Mucosa of rectum (tissue), 2 donors: ENCODE measurements around the gene GRID2IP.
"Not testable (repeated sequence)": the region's sequence is repeated elsewhere in the genome, so short reads cannot be mapped to it uniquely, and the experiment has no call there.

Experiments
- H3K27ac ChIP-seq, 2 donors: one replicate each; pipeline ENCODE4 v1.7.0; 2013; ENCODE audit warnings: inconsistent platforms in 2 of 2, low read depth in 2 of 2, low read length in 2 of 2
- H3K27me3 ChIP-seq, 2 donors: one replicate each; pipeline ENCODE4 v1.7.0; 2013; ENCODE audit warnings: low read length in 2 of 2; ENCODE audit not compliant: control insufficient read depth in 2 of 2, insufficient read depth in 2 of 2
- H3K36me3 ChIP-seq, 2 donors: one replicate each; pipeline ENCODE4 v1.7.0; 2013; ENCODE audit warnings: low read length in 2 of 2; ENCODE audit not compliant: control insufficient read depth in 2 of 2, insufficient read depth in 2 of 2
- H3K4me1 ChIP-seq, 2 donors: one replicate each; pipeline ENCODE4 v1.7.0; 2013; ENCODE audit warnings: low read length in 2 of 2, mild to moderate bottlenecking in 1 of 2; ENCODE audit not compliant: control insufficient read depth in 2 of 2, insufficient read depth in 2 of 2
- H3K4me3 ChIP-seq, 2 donors: one replicate each; pipeline ENCODE4 v1.7.0; 2013; ENCODE audit warnings: low read length in 2 of 2
- H3K9ac ChIP-seq, 2 donors: one replicate each; pipeline ENCODE4 v1.7.0; 2013; ENCODE audit warnings: low read length in 2 of 2, low read depth in 1 of 2, mild to moderate bottlenecking in 1 of 2
- H3K9me3 ChIP-seq, 2 donors: one replicate each; pipeline ENCODE4 v1.7.0; 2013; ENCODE audit warnings: low read length in 2 of 2; ENCODE audit not compliant: control insufficient read depth in 2 of 2
- donor health status: healthy.
- donor health status: Normal muscosa, but diverticular disease.

The GRID2IP gene

DNA sequence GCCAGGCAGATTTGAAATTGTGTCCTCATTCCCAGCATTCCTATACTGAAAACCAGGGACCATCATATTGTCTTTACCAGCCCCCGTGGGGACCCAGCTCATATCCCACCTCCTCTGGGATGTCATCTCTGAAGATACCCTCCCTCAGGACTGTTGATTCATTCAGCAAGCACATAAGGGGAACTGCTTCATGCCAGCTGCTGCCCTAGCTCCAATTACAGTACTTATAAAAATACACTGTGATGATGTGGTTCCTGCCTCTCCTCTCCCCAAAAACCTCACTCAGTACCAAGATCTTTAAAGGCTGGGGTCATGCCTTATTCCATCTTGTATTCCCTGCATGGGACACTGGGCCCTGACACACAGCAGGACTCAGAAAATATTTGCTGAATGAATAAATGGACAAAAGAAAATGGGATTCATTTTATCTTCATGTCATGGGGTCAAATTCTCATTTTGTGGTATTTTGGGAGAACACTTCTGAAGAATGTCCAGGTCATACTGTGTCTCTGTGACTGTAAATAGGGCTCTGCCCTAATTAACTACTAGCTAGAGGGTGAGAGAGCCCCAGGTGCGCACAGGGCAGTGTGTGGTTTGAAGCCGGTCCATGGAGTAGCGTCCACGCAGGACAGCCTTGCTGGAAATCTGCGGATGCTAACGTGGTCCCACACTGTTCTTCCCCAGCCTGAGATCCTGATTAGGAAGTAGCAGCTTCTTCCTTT is 74.5 kb downstream of the GRID2IP start:
- H3K36me3 ChIP-seq = peaks cover 22 to 45% of the 10 kb centered on the region in 2 donors
- H3K4me1 ChIP-seq = peaks cover 15 to 22% of the 10 kb centered on the region in 2 donors
- no peak overlapping the region for H3K4me3 ChIP-seq
- no peak overlapping the region for H3K27ac ChIP-seq
- no peaks in the 10 kb centered on the region for H3K27me3 ChIP-seq
- H3K9ac ChIP-seq = no peak overlapping the region
- H3K9me3 ChIP-seq = no peaks in the 10 kb centered on the region

DNA sequence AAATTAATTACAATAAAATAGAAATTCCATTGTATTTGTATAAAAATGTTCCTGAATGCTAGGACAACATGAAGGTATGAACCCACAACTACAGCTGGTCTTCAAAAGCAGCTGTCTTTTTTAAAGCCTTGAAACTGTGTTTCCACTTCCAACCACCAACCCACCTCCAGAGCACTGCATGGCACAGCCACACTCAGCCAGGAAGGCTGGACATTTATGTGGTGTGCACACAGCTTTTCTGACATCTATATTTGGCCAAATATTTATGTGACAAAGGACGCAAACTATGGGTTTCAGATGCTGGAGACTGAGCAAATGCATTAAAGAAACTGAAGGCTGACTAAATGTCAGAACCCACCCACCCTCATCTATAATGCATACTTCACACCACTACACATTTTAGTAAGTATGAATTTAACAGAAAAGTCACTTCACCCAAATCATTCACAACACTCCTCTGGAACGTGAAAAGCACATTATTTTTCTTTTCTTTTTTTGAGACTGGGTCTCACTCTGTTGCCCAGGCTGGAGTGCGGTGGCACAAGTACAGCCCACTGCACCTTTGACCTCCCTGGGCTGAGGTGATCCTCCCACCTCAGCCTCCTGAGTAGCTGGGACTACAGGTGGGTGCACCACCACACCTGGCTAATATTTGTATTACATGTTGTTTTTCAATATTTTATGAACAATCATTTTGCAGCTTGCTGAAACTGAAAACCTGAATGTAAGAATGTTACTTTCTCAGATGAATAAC is 75.7 kb downstream of the GRID2IP start:
- H3K36me3 ChIP-seq = peaks cover 27 to 44% of the 10 kb centered on the region in 2 donors
- no peaks in the 10 kb centered on the region for H3K27me3 ChIP-seq
- no peak overlapping the region for H3K27ac ChIP-seq
- H3K4me1 ChIP-seq = peaks cover 6 to 12% of the 10 kb centered on the region in 2 donors
- H3K4me3 ChIP-seq = no peak overlapping the region
- H3K9ac ChIP-seq = no peak overlapping the region
- H3K9me3 ChIP-seq = no peaks in the 10 kb centered on the region

- no peak overlapping the region for H3K9ac ChIP-seq
- H3K9me3 ChIP-seq = no peaks in the 10 kb centered on the region
- H3K36me3 ChIP-seq = peaks cover 57 to 70% of the 10 kb centered on the region in 2 donors
- H3K4me1 ChIP-seq = no peaks in the 10 kb centered on the region
- H3K27me3 ChIP-seq = no peaks in the 10 kb centered on the region
- H3K4me3 ChIP-seq = no peak overlapping the region
- no peak overlapping the region for H3K27ac ChIP-seq
These were observed 85.4 kb downstream of the GRID2IP start for GRCh38 chr7:6465862-6466261.

- not testable (repeated sequence) for H3K4me1 ChIP-seq, H3K9ac ChIP-seq
- H3K36me3 ChIP-seq = peaks cover 46 to 63% of the 10 kb centered on the region in 2 donors
These were observed 87.7 kb downstream of the GRID2IP start for GRCh38 chr7:6463609-6464008.

DNA sequence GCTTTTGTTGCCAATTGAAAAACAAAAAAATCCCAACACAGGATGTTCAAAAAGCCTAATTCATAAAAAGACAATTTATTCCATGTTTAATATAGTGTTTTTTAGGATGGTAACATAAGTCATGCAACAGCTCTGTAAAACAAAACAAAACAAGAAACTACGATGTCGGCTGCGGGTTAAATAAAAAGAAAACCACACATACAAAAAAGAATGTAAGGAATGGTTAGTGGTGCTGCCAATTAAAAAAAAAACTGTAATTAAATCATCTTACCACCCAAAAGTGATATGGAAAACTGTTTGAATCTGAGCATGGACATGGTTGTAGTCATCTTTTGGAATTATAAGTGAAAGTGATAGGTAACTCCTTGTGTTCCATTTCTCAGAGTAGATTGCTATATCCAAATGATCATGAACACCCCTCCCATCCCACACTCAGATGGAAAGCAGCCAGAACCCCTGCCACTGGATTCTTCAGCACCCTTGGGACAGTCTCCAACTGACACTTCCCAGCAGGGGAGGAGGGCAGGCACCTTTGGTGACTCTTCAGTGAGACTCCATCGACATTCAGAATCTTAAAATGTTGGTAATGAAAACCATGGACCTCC is 89.2 kb downstream of the GRID2IP start:
- H3K27ac ChIP-seq = no peak overlapping the region
- H3K36me3 ChIP-seq = peaks cover 42 to 51% of the 10 kb centered on the region in 2 donors
- H3K4me1 ChIP-seq = no peaks in the 10 kb centered on the region
- no peaks in the 10 kb centered on the region for H3K27me3 ChIP-seq
- no peak overlapping the region for H3K4me3 ChIP-seq
- no peak overlapping the region for H3K9ac ChIP-seq
- no peaks in the 10 kb centered on the region for H3K9me3 ChIP-seq

More at GRCh38 chr7:6463609-6464008, 87.7 kb downstream of the GRID2IP start:
- H3K27ac ChIP-seq, H3K9me3 ChIP-seq, H3K4me3 ChIP-seq, H3K27me3 ChIP-seq: not testable (repeated sequence)

GRCh38 chr7:6460990-6461584 is 90.2 kb downstream of the GRID2IP start:
- H3K4me3 ChIP-seq = no peak overlapping the region
- no peaks in the 10 kb centered on the region for H3K4me1 ChIP-seq
- H3K9ac ChIP-seq = no peak overlapping the region
- H3K27ac ChIP-seq = no peak overlapping the region
- no peaks in the 10 kb centered on the region for H3K9me3 ChIP-seq
- H3K36me3 ChIP-seq = peaks cover 33 to 41% of the 10 kb centered on the region in 2 donors
- H3K27me3 ChIP-seq = no peaks in the 10 kb centered on the region

DNA sequence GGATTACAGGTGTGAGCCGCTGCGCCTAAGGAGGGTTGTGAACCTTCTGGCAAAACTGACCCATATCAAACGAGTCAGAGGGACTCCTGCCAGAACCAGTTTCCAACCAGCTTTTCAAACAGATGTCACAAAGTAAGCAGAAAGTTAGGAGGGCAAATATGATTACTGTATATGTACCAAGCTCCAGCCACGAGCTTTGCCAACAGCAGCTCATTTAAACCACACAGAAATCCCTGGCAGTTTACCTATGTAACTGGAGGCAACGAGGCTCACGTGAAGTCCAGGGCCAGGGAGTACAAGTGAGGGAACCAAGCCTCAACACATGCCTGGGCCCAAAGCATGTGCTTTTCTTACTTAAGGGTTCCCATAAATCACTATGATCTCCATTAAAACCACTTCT is 91.0 kb downstream of the GRID2IP start:
- Histone ChIP-seq H3K27ac (no peak overlapping the region), H3K4me1 (no peaks in the 10 kb centered on the region), H3K4me3 (no peak overlapping the region), H3K9ac (no peak overlapping the region), H3K36me3 (peaks cover 25 to 33% of the 10 kb centered on the region in 2 donors), H3K27me3 (no peaks in the 10 kb centered on the region), H3K9me3 (no peaks in the 10 kb centered on the region)

DNA sequence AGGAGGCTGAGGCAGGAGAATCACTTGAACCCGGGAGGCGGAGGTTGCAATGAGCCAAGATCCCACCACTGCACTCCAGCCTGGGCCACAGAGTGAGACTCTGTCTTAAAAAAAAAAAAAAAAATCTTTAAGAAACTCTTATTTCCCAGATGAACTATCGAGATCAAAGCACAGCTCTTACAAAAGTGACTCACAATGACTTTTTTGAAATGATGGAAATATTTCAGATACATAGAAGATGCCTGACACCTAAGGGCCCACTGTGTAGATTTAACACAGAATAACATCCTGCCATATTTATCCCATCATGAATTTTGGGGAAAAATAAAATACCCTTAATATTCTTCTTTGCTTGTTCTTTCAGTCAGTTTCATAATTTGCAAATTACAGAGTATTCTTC is 92.6 kb downstream of the GRID2IP start:
- H3K4me3 ChIP-seq, H3K27me3 ChIP-seq, H3K27ac ChIP-seq, H3K9ac ChIP-seq, H3K4me1 ChIP-seq, H3K9me3 ChIP-seq: not testable (repeated sequence)
- peaks cover 25 to 33% of the 10 kb centered on the region in 2 donors for H3K36me3 ChIP-seq

DNA sequence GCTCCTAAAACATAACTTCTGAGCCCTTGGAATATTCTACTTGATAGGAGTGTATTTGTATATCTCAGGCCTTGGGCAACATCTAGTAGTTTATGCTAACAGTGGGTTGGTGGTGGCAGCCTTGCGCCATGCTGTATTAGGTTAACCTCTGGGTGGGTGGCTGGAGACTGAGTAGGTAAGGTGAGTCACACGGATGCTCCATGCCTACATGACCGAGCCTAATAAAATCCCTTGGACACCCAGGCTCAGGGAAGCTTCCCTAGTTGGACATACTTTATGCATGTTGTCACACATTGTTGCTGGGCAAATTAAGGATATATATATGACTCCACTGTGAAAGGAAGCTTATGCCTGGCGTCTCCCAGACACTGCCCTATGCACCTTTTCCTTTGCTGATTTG is 97.5 kb downstream of the GRID2IP start:
- H3K4me3 ChIP-seq = no peak overlapping the region
- H3K27ac ChIP-seq = no peak overlapping the region
- no peaks in the 10 kb centered on the region for H3K27me3 ChIP-seq
- no peaks in the 10 kb centered on the region for H3K36me3 ChIP-seq
- H3K9me3 ChIP-seq = no peaks in the 10 kb centered on the region
- no peak overlapping the region for H3K9ac ChIP-seq
- H3K4me1 ChIP-seq = no peaks in the 10 kb centered on the region

GRCh38 chr7:6451224-6451705 is 100.0 kb downstream of the GRID2IP start:
- Histone ChIP-seq H3K9me3 (no peaks in the 10 kb centered on the region), H3K27ac (no peak overlapping the region), H3K4me3 (no peak overlapping the region), H3K36me3 (no peaks in the 10 kb centered on the region), H3K27me3 (no peaks in the 10 kb centered on the region), H3K9ac (no peak overlapping the region), H3K4me1 (peaks cover 4 to 7% of the 10 kb centered on the region in 2 donors)
